Limb (tissue), 2 donors: ENCODE data around the gene NFKBIA.
"Not testable (repeated sequence)": the region's sequence is repeated elsewhere in the genome, so short reads cannot be mapped to it uniquely, and the experiment has no call there.

Experiments used
- DNase-seq, 2 donors: peaks; one replicate each; pipeline ENCODE4 v3.0.0-alpha.2; 2016; ENCODE audit errors: extremely low spot score in 2 of 2

NFKBIA gene

DNA sequence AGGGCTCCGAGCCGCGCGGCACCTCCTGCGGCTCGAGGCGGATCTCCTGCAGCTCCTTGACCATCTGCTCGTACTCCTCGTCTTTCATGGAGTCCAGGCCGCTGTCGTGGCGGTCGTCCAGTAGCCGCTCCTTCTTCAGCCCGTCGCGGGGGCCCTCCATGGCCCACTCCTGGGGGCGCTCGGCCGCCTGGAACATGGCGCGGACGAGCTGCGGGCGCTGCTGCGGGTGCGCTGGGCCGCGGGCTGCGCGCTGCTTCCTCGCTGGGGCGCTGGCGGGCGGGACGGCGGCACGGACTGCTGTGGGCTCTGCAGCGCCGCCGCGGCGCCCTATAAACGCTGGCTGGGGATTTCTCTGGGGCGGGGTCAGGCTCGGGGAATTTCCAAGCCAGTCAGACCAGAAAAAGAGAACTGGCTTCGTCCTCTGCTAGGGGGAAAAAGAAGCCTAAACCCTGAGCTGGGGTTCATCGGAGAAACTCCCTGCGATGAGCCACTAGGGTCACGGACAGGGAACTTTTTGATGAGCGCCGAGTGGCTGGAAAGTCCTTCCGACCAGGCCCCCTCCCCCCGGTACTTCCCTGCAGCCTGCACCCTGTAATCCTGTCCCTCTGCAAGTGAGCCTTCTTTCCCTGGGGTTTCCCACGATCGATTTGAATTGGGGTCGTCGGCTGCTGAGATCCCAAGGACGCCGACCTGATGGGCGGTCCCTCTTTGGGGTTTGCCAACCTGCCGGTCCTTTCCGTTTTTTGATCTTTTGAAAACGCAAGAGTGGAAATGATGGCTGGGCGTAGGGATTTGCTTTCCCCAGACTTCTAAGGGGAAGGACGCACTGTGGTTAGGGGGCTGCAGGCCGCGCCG lies at the start of gene NFKBIA:
NFKBIA (minus strand) TSS at position 301 of the 855 bp plus-strand sequence; CDS start at position 196, 105 bp downstream.
- DNase-seq, result peak; percentile 87 to 90

DNA sequence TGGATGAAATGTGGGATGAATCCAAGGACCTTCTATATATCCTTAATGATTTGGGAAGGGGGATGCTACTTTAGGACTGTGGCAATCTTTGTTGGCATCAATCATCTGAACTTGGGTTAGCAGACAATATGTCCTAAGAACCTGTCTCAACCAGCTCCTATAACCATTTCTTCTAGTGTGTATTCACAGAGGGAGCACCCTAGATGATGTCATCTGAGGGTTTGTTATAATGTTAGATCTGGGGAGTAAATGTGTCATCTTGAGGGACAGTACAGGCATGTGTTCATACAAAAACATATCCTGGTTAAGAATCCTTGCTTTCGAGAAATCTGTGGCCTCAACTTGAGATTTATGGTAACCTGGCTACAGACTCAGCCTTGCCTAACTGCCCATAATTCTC lies 41.9 kb upstream of the NFKBIA start:
- DNase-seq, result no peak

GRCh38 chr14:35444104-35444503 lies 39.6 kb upstream of the NFKBIA start:
- no peak for DNase-seq

- no peak for DNase-seq
Measured at GRCh38 chr14:35441160-35441559, 36.6 kb upstream of the NFKBIA start.

DNA sequence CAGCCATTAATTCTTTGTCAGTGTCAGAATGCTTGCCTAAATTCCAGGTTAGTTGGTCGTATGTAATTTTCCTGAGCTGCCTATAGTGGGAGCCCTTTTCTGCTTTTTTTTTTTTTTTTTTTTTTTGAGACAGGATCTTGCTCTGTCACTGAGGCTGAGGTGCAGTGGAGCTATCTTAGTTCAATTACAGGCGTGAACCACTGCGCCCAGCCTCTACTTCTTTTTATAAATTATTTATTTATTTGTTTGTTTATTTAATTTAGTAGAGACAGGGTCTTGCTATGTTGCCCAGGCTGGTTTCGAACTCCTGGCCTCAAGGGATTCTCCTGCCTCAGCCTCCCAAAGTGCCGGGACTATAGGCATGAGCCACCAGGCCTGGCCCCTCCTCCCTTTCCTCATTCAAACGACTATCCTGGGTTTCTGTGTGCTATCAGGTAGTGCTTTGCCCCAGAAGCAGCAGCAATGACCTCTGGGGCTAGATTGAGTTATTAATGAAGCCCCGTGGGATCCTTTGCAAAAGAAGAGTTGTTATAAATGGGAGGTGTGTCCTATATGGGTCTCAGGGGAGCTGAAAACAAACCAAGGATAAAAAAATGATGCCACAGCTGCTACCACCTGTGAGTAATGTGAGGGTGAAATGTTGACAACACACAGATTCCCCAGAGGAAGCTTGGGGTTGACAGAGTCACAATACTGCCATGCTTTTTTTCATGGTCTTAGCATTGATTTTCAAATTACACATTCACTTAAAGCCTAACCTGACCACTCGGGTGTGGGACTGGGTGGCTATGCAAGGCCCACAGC lies 34.6 kb upstream of the NFKBIA start:
- DNase-seq, result no peak

DNA sequence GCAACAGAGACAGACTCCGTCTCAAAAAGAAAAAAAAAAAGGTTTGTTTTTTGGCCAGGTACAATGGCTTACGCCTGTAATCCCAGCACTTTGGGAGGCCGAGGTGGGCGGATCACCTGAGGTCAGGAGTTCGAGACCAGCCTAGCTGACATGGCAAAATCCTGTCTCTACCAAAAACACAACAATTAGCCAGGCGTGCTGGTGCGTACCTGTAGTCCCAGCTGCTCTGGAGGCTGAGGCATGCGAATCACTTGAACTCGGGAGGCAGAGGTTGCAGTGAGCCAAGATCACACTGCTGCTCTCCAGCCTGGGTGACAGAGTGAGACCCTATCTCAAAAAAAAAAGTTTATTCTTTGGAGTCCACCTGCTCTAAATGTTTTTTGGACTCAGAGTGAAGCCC lies 33.9 kb upstream of the NFKBIA start:
- not testable (repeated sequence) for DNase-seq

DNA sequence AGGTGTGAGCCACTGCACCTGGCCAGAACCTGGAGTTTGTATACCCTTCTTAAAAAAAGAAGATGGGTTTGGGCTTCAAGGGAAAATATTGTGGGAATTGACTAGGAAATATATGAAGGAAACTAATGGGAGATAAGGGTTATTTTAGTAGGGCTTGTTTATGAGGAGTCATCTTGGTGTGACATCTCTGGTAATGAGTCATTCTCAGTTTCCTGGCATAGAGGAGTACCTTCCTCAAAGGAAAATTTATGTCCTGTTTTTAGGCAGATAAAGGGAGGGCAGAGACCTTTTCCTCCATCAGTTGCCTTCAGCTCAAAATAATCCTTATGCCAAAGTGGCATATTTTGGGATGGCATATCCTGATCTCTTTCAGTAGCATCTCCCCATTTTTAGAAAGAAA lies 30.6 kb upstream of the NFKBIA start:
- DNase-seq, result no peak

- no peak for DNase-seq
Measured at GRCh38 chr14:35433826-35434225, 29.3 kb upstream of the NFKBIA start.

- no peak for DNase-seq
Measured at GRCh38 chr14:35430459-35431199, 26.1 kb upstream of the NFKBIA start.

GRCh38 chr14:35429951-35430350 lies 25.4 kb upstream of the NFKBIA start:
- DNase-seq, result no peak

DNA sequence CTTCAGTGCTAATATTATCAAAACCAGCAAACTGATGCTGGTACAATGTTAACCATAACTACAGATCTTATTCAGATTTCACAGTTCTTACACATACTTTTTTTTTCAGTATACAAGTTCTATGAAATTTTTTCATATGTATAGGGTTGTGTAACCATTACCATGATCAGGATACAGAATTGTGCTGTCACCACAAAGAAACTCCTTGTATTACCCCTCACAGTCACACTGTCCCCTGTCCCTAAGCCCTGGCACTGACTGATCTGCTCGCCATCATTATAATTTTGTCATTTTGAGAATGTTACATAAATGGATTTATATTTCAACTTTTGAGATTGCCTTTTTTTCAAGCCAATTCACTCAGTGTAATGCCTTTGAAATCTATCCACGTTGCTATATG lies 21.3 kb upstream of the NFKBIA start:
- DNase-seq, result no peak

GRCh38 chr14:35423621-35424020 lies 19.1 kb upstream of the NFKBIA start:
- DNase-seq, result no peak

- no peak for DNase-seq
Measured at GRCh38 chr14:35420036-35420811, 15.7 kb upstream of the NFKBIA start.

GRCh38 chr14:35419429-35419841 lies 14.9 kb upstream of the NFKBIA start:
- no peak for DNase-seq

DNA sequence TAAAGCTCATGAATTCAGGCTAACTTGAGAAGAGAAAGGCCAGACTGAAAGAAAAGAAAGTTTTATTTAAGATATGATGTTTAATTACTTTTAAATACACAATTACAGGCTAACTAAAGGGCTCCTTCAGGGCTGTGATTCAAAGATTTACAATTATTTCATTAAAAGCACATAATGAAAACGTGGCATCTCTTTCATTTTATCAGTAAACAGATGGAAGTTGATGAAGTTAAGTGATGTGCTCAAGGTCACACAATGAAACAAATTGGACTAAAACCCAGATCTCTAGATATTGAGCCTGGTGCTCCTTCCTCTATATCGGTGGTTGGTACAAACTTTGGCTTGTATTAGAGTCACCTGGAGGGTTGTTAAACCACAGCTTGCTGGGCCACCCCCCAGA lies 13.5 kb upstream of the NFKBIA start:
- no peak for DNase-seq

DNA sequence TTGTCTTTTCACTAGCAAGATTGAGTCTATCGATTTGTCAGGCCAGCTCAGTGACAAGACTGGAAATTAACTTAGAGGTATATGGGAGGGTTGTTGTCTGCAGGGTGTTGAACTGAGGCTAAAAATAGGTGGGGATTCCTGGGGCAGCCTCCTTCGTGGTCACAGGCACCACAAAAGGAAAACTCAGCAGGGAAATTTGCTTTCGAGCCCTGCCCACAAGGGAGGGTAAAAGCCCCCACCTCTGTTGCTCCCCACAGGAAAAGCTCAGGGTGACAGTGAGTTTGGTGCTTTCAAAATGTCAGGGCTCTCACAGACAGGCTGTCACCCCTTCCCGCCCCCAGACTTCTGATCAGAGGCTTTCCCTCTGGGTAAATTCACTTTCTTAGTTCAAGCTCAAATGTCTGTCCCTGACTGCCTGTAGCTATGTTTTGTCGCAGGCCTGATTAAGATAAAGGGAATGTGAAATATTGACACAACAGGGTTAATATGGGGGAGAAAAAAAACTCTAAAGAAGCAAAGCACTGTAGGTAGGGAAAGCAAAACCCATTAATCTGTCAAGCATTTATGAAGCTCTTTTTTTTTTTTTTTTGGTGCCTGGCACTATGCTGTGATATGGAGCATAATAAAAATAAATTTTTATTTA lies 11.7 kb upstream of the NFKBIA start:
- no peak for DNase-seq

GRCh38 chr14:35414365-35414764 lies 9.8 kb upstream of the NFKBIA start:
- DNase-seq, result no peak

DNA sequence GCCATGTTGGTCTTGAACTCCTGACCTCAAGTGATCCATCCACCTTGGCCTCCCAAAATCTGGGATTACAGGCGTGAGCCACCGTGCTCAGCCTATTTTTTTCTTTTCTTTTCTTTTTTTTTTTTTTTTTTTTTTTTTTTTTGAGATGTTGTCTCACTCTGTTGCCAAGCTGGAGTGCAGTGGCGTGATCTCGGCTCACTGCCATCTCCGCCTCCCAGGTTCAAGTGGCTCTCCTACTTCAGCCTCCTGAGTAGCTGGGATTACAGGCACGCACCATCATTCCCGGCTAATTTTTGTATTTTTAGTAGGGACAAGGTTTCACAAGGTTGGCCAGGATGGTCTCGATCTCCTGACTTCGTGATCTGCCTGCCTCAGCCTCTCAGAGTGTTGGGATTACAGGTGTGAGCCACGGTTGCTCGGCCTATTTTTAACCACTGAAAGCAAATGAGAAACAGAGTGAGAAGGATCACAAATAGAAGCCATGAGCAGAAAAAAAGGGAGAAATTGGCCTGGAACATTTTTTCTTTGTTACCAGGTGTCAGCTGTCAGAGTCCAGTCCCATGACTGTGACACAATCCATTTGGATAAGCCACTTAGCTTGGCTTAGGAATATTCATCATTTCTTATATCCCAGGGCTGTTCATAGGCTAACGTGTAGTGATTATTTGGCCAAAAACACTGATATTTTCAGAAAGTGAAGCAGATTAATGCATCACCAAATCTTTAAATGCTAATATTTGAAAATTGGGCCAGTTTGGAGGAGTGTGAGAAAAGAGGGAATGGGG lies 7.9 kb upstream of the NFKBIA start:
- DNase-seq, result no peak

- no peak for DNase-seq
Measured at GRCh38 chr14:35410858-35411257, 6.3 kb upstream of the NFKBIA start.

- DNase-seq, result no peak
Measured at GRCh38 chr14:35409595-35409994, 5.0 kb upstream of the NFKBIA start.
